ENCODE results near the gene ZNF764. TPM values are rescaled to one million over a fixed set of nuclear protein-coding genes. Genes with fewer than 3 reads are reported as not detected.
A peak's percentile ranks its signal among the peaks of the same experiment; 100 is the strongest.

Gene ZNF764
- total and polyA plus RNA-seq, 9 of the 15 experiments (the other 6 are each of a cell fraction or from before 2014, with no cell fraction given): 0.69 to 10.1 (median 4.1) TPM

DNA sequence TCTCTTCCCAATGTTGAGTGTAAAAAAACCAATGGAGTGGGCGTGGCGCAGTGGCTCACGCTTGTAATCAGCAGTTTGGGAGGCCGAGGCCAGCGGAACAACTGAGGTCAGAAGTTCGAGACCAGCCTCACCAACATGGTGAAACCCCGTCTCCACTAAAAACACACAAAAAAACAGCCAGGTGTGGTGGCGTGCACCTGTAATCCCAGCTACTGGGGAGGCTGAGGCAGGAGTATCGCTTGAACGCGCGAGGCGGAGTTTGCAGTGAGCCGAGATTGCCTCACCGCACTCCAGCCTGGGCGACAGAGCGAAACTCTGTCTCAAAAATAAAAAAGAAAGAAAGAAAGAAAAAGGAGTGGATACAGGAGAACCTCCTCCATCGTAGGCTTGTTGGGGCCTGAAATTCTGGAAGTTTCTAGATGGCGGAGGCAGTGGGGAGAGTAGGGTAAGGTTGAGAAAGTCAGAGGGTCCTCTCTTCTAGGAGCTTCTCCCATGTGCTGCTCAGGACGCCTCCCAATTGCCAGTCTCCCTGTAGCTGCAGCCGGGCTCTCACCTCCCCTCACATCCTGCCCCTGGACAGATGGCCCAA is 709 bp upstream of the ZNF764 start (continued):
- TF ChIP-seq CREB3 (tag; conservative IDR thresholded peaks at IDR 0.05; ENCODE audit: low read depth): no peak
- TF ChIP-seq RCOR1 (IDR thresholded peaks at IDR 0.05; ENCODE audit: borderline replicate concordance in 1 of 2, low read depth in 2 of 2, low read length in 2 of 2): peak in 1 of 2 experiments; percentile 4; a peak in 2 of 4 replicates
- TF ChIP-seq ZNF408 (CRISPR knock-in tag; IDR thresholded peaks at IDR 0.05; ENCODE audit: low read depth): no peak
- no peak for TF ChIP-seq RBM22 (IDR thresholded peaks at IDR 0.05; ENCODE audit: low read depth, low read length, poor library complexity, severe bottlenecking)
- no peak for TF ChIP-seq ZKSCAN8 (CRISPR knock-in tag; IDR thresholded peaks at IDR 0.05)
- no peak for TF ChIP-seq TGIF2 (CRISPR knock-in tag; IDR thresholded peaks at IDR 0.05)
- no peak for TF ChIP-seq HMBOX1 (IDR thresholded peaks at IDR 0.05)
- TF ChIP-seq MED1 (CRISPR knock-in tag; IDR thresholded peaks at IDR 0.05; ENCODE audit: borderline replicate concordance): no peak
- no peak for TF ChIP-seq ZBTB8A (IDR thresholded peaks at IDR 0.05; ENCODE audit: partially characterized antibody)
- TF ChIP-seq SMARCE1 (IDR thresholded peaks at IDR 0.05): peak; percentile 54; the same call in 1 of the 2 replicates
- no peak for TF ChIP-seq NUFIP1 (IDR thresholded peaks at IDR 0.05; ENCODE audit: partially characterized antibody)
- TF ChIP-seq GATA2 (CRISPR knock-in tag; IDR thresholded peaks at IDR 0.05): peak; percentile 16; the same call in 1 of the 2 replicates
- TF ChIP-seq FOXA3 (CRISPR knock-in tag; conservative IDR thresholded peaks at IDR 0.05 in 1 of 2, IDR thresholded peaks at IDR 0.05 in 1 of 2): no peak; a peak in 1 of 4 replicates
- TF ChIP-seq BCLAF1 (IDR thresholded peaks at IDR 0.05; ENCODE audit: borderline replicate concordance in 1 of 2, control insufficient read depth in 1 of 2, low read depth in 2 of 2, low read length in 1 of 2): no peak
- 0 out of 2 replicates have a peak, but pooled peaks have one; percentile 13 for TF ChIP-seq NFIC (IDR thresholded peaks at IDR 0.05)
- TF ChIP-seq ATF4 (CRISPR knock-in tag; IDR thresholded peaks at IDR 0.05): no peak
- no peak for TF ChIP-seq TCF15 (CRISPR knock-in tag; IDR thresholded peaks at IDR 0.05)
- TF ChIP-seq ZNF140 (CRISPR knock-in tag; IDR thresholded peaks at IDR 0.05): no peak
- no peak for TF ChIP-seq POLR2G (IDR thresholded peaks at IDR 0.05; ENCODE audit: low read depth, low read length)
- no peak for TF ChIP-seq ZNF354B (CRISPR knock-in tag; IDR thresholded peaks at IDR 0.05)
- TF ChIP-seq ZNF436 (CRISPR knock-in tag; IDR thresholded peaks at IDR 0.05): no peak

Data from K562 (cell line).